HG03097 (cell line): Measurements from ENCODE around the gene CRYZL1.

Experiments
- ATAC-seq: cut with Tn5 transposase; IDR thresholded peaks from one replicate; pipeline ENCODE4 v1.9.1; 2021; ENCODE audit not compliant: unreplicated experiment, low FRiP score

CRYZL1 gene

DNA sequence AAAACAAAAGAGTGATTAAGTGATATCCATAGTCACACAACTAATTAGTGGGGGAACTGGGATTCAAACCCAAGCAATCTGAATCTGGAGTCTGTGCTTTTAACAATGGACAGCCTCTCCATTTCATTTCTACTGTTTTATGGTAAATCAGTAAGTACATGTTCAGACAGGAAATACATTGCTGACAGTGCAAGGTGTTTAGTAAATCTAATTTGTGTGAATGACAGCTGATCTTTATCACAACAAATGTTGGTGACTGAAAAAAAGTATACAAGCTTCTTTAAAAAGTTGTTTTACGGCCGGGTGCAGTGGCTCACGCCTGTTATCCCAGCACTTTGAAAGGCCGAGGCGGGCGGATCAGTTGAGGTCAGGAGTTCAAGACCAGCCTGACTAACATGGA lies 73.6 kb downstream of the CRYZL1 start:
- no peak for ATAC-seq

DNA sequence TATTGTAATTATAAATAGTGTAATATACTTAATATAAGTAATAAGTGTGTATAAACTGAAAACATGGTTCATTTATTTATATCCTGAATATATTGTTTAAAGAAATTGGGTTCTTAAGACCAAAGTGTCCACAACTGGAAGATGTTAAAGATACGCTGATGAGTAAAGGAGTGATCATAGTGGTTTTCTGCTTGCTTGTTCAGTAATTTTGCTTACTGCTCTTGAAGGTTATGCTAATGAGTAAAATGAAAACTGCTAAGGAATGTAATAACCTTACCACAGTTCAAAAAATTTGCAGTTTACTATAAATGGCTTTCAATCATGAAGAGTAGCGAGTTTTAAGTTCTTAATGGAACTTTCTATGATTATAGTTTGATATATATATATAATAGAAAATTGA lies 75.0 kb downstream of the CRYZL1 start:
- no peak for ATAC-seq

- ATAC-seq: no peak
Observed at GRCh38 chr21:33562389-33562788, 79.2 kb downstream of the CRYZL1 start.

DNA sequence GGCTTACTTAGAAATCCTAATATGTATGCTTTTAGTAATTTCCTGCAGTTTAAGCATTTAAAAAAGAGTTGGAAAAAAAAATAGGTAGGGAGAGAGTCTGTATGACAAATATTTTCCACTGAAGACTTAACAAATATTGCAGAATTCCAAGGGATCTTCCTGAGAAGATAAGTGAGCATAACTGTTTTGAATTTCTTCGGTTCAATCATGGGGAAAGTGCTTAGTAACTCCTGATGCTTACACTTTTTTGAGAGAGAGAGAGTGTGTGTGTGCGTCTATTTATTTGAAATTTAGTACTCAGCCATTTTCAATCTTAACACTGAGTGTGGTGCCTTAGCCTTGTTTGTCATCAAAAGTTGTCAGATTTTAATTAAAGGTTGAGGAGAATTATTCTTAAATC lies 80.2 kb downstream of the CRYZL1 start:
- no peak for ATAC-seq

DNA sequence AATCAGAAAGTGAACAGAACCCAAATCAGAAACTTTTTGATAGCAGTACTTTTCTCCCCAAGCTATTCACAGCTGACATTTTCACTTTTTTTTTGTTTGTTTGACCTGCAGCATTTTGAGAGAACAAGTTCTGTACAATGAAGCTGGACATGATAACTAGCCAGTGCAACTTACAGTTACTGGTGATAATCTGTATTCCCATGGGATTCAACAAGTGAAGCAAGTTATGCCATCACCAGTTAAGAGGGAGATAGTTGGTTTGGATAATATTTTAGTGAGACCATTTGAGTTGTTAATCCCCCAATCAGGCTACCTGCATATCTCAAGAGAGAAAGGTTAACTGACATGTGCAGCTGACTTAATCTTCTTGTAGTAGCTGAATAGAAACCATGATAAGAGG lies 80.6 kb downstream of the CRYZL1 start:
- no peak for ATAC-seq

DNA sequence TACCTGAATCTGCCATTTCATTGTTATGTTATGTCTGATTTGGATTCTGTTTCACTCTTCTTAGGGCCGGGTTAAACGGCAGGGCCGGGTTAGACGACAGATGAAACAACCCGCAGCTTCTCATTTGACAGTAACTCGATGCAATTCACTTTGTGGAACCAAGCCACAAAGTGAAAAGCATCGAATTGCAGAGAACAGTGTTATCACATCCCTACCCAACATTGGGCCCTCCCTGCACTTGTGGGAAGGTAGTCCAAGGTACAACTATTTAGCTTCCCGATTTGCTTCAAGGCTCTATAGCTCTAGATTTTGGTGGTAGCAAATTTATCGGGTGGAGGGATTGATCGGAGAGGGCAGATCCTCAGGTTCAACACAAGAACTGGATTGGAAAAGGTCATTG lies 81.7 kb downstream of the CRYZL1 start:
- ATAC-seq: no peak

GRCh38 chr21:33558777-33559421 lies 82.6 kb downstream of the CRYZL1 start:
- ATAC-seq: no peak

DNA sequence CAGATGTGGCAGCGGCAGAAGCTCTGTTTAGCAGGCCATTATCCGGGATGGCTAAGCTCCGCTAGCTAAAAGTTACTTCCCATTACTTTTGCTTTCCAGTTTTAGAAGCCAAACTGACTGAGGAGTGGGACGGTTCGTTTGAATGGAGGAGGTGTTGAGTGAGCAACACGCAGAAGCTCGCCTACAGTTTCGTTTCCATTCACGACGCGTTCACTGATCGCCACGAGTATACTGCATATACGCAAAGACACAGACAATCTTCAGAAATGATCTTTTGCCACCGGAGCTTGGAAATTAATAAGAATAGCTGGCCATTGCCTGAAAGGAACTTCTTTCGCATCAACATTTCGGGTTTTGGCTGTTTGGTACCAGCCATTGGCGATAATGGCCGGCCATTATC lies 84.1 kb downstream of the CRYZL1 start:
- no peak for ATAC-seq

DNA sequence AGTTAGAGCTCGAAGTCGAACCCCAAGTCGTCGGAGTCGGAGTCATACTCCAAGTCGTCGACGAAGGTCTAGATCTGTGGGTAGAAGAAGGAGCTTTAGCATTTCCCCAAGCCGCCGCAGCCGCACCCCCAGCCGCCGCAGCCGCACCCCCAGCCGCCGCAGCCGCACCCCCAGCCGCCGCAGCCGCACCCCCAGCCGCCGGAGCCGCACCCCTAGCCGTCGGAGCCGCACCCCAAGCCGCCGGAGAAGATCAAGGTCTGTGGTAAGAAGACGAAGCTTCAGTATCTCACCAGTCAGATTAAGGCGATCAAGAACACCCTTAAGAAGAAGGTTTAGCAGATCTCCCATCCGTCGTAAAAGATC lies 86.6 kb downstream of the CRYZL1 start:
- ATAC-seq: no peak

DNA sequence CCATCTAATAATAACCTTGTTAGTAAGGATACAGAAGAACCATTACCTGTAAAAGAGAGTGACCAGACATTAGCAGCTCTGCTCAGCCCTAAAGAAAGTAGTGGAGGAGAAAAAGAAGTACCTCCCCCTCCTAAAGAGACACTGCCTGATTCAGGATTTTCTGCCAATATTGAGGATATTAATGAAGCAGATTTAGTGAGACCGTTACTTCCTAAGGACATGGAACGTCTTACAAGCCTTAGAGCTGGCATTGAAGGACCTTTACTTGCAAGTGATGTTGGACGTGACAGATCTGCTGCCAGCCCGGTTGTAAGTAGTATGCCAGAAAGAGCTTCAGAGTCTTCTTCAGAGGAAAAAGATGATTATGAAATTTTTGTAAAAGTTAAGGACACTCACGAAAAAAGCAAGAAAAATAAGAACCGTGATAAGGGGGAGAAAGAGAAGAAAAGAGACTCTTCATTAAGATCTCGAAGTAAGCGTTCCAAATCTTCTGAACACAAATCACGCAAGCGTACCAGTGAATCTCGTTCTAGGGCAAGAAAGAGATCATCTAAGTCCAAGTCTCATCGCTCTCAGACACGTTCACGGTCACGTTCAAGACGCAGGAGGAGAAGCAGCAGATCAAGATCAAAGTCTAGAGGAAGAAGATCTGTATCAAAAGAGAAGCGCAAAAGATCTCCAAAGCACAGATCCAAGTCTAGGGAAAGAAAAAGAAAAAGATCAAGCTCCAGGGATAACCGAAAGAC lies 87.1 kb downstream of the CRYZL1 start:
- ATAC-seq: no peak

DNA sequence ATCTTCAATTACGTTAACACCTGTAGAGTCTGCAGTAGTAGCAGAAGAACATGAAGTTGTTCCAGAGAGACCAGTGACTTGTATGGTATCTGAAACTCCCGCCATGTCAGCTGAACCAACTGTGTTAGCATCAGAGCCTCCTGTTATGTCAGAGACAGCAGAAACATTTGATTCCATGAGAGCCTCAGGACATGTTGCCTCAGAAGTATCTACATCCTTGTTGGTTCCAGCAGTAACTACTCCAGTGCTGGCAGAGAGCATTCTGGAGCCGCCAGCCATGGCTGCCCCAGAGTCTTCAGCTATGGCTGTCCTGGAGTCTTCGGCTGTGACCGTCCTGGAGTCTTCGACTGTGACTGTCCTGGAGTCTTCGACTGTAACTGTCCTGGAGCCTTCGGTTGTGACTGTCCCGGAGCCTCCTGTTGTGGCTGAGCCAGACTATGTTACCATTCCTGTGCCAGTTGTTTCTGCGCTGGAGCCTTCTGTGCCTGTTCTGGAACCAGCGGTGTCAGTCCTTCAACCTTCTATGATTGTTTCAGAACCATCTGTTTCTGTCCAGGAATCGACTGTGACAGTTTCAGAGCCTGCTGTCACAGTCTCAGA lies 88.4 kb downstream of the CRYZL1 start:
- ATAC-seq: no peak

GRCh38 chr21:33552093-33552998 lies 89.2 kb downstream of the CRYZL1 start:
- no peak for ATAC-seq

DNA sequence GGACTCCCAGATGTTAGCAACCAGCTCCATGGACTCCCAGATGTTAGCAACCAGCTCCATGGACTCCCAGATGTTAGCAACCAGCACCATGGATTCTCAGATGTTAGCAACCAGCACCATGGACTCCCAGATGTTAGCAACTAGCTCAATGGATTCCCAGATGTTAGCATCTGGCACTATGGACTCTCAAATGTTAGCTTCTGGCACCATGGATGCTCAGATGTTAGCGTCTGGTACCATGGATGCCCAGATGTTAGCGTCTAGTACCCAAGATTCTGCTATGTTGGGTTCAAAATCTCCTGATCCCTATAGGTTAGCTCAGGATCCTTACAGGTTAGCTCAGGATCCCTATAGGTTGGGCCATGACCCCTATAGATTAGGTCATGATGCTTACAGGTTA lies 89.9 kb downstream of the CRYZL1 start:
- ATAC-seq: no peak

- no peak for ATAC-seq
Observed at GRCh38 chr21:33550772-33551660, 90.5 kb downstream of the CRYZL1 start.

GRCh38 chr21:33549848-33550771 lies 91.4 kb downstream of the CRYZL1 start:
- ATAC-seq: no peak

DNA sequence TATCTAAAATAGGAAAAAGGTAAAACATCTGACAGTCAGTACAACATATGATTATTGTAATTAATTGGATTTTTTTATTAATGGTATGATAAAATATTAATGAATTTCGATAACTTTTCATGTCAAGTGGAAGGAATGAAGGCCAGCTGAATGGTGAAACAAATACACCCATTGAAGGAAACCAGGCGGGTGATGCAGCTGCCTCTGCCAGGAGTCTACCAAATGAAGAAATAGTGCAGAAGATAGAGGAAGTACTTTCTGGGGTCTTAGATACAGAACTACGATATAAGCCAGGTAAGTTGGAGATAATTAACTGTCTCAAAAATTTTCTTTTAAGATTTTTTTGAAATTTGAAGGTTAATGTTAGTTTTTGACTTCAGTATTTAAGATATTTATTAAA lies 95.5 kb downstream of the CRYZL1 start:
- ATAC-seq: no peak

DNA sequence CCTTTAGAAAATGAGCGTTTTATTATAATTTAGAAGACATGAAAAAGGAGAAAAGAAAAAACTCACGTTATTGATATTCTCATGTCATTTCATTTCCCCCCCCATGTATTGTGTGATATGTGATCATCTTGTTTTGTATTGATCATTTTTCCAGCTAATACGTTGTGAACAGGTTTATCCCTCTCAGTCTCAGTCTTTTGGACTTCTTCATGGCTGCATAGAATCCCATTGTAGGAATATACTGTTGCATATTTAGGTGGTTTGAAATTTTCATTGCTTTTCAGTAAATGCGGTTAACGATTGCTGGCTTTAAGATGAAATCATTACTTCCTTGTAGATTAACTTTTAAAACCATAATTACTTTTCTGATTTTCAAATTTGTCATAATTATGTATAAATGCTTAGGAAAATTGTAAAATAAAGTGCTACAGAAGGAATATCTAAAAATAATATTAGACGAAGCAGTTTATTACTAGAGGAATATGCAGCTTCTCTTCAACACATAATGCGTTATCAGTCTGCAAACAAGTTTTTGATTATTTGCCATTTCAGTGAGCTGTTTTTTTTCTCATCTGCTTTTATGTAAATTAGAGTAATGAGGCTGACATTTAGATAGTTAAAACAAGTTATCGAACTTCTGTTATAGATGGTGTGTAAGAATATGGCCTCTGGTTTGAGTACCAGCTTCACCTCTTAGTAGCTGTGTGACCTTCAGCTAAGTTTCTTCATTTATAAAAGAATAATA lies 96.9 kb downstream of the CRYZL1 start:
- ATAC-seq: no peak

- ATAC-seq: no peak
Observed at GRCh38 chr21:33543505-33544129, 97.9 kb downstream of the CRYZL1 start.
